WERI-Rb-1 (cell line): ENCODE measurements around the gene SMYD1.

Source experiments
- DNase-seq: peaks from one replicate; pipeline ENCODE4 v3.0.0-alpha.2; 2020
- H3K27ac ChIP-seq: fragments of 250-450 bp; sonication (Bioruptor Pico); 2 replicates; pipeline ENCODE4 v1.5.1; 2020; ENCODE audit warnings: mild to moderate bottlenecking, moderate library complexity
- H3K27me3 ChIP-seq: fragments of 250-450 bp; sonication (Bioruptor Pico); 2 replicates; pipeline ENCODE4 v1.5.1; 2021; ENCODE audit warnings: mild to moderate bottlenecking, low read depth, moderate library complexity; ENCODE audit not compliant: insufficient read depth, severe bottlenecking
- H3K36me3 ChIP-seq: fragments of 250-450 bp; sonication (Bioruptor Pico); 2 replicates; pipeline ENCODE4 v1.5.1; 2020; ENCODE audit warnings: mild to moderate bottlenecking, moderate library complexity
- H3K4me3 ChIP-seq: 2 replicates; pipeline ENCODE4 v1.5.1; 2011; ENCODE audit warnings: low read depth, mild to moderate bottlenecking, control low read depth, low read length
- H3K9me3 ChIP-seq: fragments of 250-450 bp; sonication (Bioruptor Pico); 2 replicates; pipeline ENCODE4 v1.5.1; 2021; ENCODE audit warnings: mild to moderate bottlenecking, moderate library complexity; ENCODE audit not compliant: severe bottlenecking
- TF ChIP-seq, protein P1 (sequence below): IDR thresholded peaks from 2 replicates; pipeline ENCODE4 v1.5.1; 2011; ENCODE audit warnings: low read depth, mild to moderate bottlenecking, control low read depth, inconsistent platforms, low read length

SMYD1 gene

DNA sequence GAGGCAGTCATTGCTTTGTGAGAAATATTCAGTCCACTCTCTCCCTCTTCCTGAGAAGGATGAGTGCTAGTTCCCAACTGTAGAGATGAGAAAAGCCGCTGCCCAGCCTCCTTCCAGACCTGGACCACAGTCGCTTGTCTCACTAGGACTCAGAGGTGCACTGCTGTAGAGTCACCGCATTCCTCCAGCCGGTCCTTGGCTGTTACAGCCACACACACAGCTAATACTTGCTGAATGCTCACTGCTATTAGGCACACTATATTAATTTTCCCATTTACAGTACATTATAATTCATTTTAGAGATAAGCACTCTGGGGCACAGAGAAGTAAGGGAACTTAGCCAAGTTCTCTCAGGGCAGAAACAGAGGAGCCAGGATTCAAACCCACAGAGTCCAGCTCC is 70.2 kb downstream of the SMYD1 start:
- no peak for DNase-seq
- no peaks in the 10 kb centered on the region for H3K9me3 ChIP-seq
- H3K36me3 ChIP-seq = no peaks in the 10 kb centered on the region
- H3K27me3 ChIP-seq = peaks cover 68% of the 10 kb centered on the region
- TF ChIP-seq, protein P1, sequence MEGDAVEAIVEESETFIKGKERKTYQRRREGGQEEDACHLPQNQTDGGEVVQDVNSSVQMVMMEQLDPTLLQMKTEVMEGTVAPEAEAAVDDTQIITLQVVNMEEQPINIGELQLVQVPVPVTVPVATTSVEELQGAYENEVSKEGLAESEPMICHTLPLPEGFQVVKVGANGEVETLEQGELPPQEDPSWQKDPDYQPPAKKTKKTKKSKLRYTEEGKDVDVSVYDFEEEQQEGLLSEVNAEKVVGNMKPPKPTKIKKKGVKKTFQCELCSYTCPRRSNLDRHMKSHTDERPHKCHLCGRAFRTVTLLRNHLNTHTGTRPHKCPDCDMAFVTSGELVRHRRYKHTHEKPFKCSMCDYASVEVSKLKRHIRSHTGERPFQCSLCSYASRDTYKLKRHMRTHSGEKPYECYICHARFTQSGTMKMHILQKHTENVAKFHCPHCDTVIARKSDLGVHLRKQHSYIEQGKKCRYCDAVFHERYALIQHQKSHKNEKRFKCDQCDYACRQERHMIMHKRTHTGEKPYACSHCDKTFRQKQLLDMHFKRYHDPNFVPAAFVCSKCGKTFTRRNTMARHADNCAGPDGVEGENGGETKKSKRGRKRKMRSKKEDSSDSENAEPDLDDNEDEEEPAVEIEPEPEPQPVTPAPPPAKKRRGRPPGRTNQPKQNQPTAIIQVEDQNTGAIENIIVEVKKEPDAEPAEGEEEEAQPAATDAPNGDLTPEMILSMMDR = no peak
- H3K27ac ChIP-seq = no peak overlapping the region
- H3K4me3 ChIP-seq = no peak overlapping the region

DNA sequence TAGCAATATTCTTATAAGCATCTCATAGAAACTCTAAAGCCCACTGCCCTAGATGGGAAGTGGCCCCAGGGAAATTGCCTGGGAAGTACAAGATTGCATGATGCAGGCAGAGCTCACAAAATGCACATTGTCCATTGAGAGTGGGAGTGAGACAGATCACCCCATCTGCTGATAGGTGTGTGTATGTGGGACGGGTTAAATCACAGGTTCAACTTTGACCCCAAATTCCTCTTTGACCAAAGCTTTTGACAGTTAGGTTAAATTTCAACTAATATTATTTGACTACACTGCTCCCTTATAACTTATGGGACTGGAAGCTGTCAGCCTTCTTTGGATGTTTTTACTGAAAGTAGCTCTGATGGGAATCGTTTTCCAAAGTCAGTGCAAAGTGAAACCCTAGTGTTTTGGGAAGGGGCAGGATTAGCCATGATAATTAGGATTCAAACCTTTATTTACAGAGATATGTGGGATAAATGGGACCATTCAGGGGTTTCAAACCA is 71.6 kb downstream of the SMYD1 start:
- H3K27me3 ChIP-seq = peaks cover 69% of the 10 kb centered on the region
- TF ChIP-seq, protein P1 = no peak
- no peaks in the 10 kb centered on the region for H3K36me3 ChIP-seq
- H3K27ac ChIP-seq = no peak overlapping the region
- no peak overlapping the region for H3K4me3 ChIP-seq
- H3K9me3 ChIP-seq = no peaks in the 10 kb centered on the region
- DNase-seq = no peak

DNA sequence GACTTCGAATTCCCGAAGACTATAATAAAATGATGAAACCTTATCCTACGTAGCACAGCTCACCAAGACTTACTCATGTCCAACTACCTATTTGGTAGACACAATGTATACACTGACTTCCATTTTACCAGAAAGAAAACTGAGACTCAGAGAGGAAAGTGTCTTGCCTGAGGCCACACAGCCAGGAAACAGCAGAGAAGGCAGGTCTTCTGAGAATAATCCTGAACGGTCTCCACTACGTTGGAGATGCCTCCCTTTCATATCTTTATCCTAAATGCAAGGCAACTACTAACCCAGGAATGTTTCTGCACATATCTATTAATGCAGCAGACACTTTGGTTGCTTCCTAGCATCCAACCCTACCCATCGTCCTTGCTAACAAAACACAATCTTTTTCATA is 72.2 kb downstream of the SMYD1 start:
- Histone ChIP-seq H3K36me3 (no peaks in the 10 kb centered on the region), H3K27me3 (peaks cover 69% of the 10 kb centered on the region), H3K27ac (no peak overlapping the region), H3K4me3 (no peak overlapping the region), H3K9me3 (no peaks in the 10 kb centered on the region)
- TF ChIP-seq, protein P1 = no peak
- no peak for DNase-seq

DNA sequence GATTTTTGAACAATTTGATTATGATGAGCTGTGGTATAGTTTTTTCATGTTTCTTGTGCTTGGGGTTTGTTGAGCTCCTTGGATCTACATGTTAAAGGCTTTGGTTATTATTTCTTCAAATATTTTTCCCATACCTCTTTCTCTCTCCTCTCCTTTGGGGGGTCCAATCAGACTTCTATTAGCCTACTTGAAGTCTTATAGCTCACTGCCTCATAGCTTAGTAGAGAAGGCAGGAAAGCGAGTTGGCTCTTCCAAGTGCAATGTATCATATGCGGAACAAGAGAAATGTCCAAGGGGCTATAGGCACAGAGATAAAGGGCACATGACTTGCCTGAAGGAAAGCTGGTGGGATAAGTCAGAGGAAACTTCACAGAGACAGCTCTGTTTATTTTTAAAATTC is 74.3 kb downstream of the SMYD1 start:
- TF ChIP-seq, protein P1 = no peak
- no peaks in the 10 kb centered on the region for H3K9me3 ChIP-seq
- H3K36me3 ChIP-seq = no peaks in the 10 kb centered on the region
- no peak overlapping the region for H3K4me3 ChIP-seq
- no peak overlapping the region for H3K27ac ChIP-seq
- no peak for DNase-seq
- H3K27me3 ChIP-seq = peaks cover 67% of the 10 kb centered on the region

DNA sequence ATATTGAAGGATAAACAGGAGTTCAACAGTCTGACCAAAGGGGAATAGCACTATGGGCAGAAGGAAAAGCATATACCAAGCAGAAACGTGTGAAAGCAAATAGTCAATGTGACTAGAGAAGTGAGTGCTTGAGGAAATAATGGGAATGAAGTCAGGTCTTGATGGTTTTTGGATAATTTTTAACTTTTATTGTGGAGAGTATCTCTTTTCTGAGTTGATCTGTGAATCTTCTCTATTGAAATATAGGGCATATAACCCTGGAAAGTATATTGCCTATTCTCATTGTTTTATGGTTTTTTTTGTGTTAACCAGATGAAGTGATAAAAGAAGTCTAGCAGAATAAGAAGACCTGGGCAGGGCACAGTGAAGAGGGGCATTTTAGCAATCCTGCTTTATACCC is 76.6 kb downstream of the SMYD1 start:
- peaks cover 47% of the 10 kb centered on the region for H3K27me3 ChIP-seq
- no peak overlapping the region for H3K27ac ChIP-seq
- TF ChIP-seq, protein P1 = no peak
- no peaks in the 10 kb centered on the region for H3K9me3 ChIP-seq
- no peaks in the 10 kb centered on the region for H3K36me3 ChIP-seq
- DNase-seq = no peak
- no peak overlapping the region for H3K4me3 ChIP-seq

DNA sequence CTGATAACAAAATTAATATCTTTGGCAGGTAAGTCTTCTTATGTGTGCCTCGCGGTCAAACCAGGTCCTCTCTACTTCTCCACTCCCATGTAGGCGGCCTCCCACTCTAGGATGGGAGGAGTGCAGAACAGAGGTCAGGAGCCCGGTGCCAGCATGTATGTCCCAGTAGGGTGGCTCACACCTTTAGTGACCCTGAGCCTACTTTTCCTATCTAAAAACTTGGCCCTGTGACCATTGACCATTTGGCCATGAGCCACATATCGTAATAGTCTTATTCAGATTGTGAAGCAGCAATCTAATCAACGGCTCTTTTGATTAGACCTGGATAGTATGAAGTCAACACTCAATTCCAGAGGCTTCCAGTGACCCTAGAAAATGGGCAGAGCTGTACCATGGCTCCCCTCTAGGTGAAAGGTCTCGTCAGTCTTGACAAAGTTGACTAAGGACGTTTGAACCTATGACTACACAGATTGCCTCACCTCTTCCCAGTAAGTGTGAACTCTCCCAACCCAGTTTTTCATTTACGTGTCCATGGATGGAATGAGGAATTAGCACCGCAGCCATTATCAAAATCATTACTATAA is 77.4 kb downstream of the SMYD1 start:
- H3K9me3 ChIP-seq = no peaks in the 10 kb centered on the region
- H3K27ac ChIP-seq = no peak overlapping the region
- H3K4me3 ChIP-seq = no peak overlapping the region
- H3K36me3 ChIP-seq = no peaks in the 10 kb centered on the region
- DNase-seq = no peak
- peaks cover 39% of the 10 kb centered on the region for H3K27me3 ChIP-seq
- TF ChIP-seq, protein P1 = no peak
